ENCODE results near the gene TMEM190. TPM values are rescaled to one million over a fixed set of nuclear protein-coding genes. Genes with fewer than 3 reads are reported as not detected.

TMEM190 gene
- total and polyA plus RNA-seq, 10 of the 15 experiments (the other 5 are each of a cell fraction or from before 2014, with no cell fraction given): not detected

DNA sequence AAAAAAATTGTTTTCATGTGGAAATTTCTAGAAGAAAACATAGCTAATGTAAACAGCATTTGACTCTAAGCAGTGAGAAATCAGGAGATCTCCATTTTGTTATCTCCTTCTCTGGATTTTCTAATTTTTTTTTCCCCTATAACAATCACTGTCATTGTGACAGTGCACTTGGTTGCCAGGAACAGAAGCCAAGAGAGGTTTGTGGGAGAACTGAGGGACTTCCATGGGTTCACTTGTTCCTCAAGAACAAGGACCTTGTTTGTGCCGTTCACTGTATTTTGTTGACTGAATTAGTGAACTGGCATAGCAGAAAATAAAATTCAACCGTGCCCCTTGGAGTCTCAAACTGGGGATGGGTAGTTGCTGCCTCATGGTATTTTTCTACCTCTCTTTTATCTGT lies 49.4 kb downstream of the TMEM190 start (continued):
- TF ChIP-seq PRDM15 (CRISPR knock-in tag; IDR thresholded peaks at IDR 0.05) (no peak), ZBED1 (IDR thresholded peaks at IDR 0.05; ENCODE audit: borderline replicate concordance) (no peak)

Other genes starting within 250 kb of the TMEM190 start
Only the 7 nearest of the 30 such genes appear.
- gene KMT5C, start 37.0 kb upstream of the TMEM190 start, total RNA-seq (2014; rRNA removed): 6.8 and 7.7 TPM in 2 replicates
- gene KMT5C, start 37.0 kb upstream of the TMEM190 start, total RNA-seq (2014; rRNA removed; fragmentation: Illumina TruSeq; extraction: Trizol): 2.4 and 3.7 TPM in 2 replicates
- 13.2 and 15.8 TPM in 2 replicates for gene KMT5C, start 37.0 kb upstream of the TMEM190 start, total RNA-seq (2021)
- 5.7 and 9.3 TPM in 2 replicates for gene KMT5C, start 37.0 kb upstream of the TMEM190 start, polyA plus RNA-seq (2011; rRNA removed)
- 1.3 and 2.3 TPM in 2 replicates for gene KMT5C, start 37.0 kb upstream of the TMEM190 start, polyA plus RNA-seq (2014; fragmentation: Illumina TruSeq; extraction: Trizol)
- under 1 TPM in 1 of 2 experiments, not detected in 1; 0.20 TPM for gene KMT5C, start 37.0 kb upstream of the TMEM190 start, polyA plus RNA-seq (2014; fragmentation: Nextera tagmentation; extraction: Ambion mirVana)
- gene KMT5C, start 37.0 kb upstream of the TMEM190 start, polyA plus RNA-seq (2014; rRNA removed): 10.5 and 11.9 TPM in 2 replicates
- 1 to 10 TPM; 4.1 to 4.3 TPM for gene KMT5C, start 37.0 kb upstream of the TMEM190 start, polyA plus RNA-seq (2016; fragmentation: Nextera tagmentation; extraction: Ambion mirVana)
- not detected in 2 replicates for gene COX6B2, start 22.1 kb upstream of the TMEM190 start, total RNA-seq (2014; rRNA removed)
- gene COX6B2, start 22.1 kb upstream of the TMEM190 start, total RNA-seq (2014; rRNA removed; fragmentation: Illumina TruSeq; extraction: Trizol): not detected in 2 replicates
- gene COX6B2, start 22.1 kb upstream of the TMEM190 start, total RNA-seq (2021): not detected in 2 replicates
- 0.09 TPM in 1 of 2 replicates, not detected in the other for gene COX6B2, start 22.1 kb upstream of the TMEM190 start, polyA plus RNA-seq (2011; rRNA removed)
- not detected in 2 replicates for gene COX6B2, start 22.1 kb upstream of the TMEM190 start, polyA plus RNA-seq (2014; fragmentation: Illumina TruSeq; extraction: Trizol)
- gene COX6B2, start 22.1 kb upstream of the TMEM190 start, polyA plus RNA-seq (2014; fragmentation: Nextera tagmentation; extraction: Ambion mirVana): under 1 TPM; 0.05 to 0.07 TPM
- 0.06 and 0.14 TPM in 2 replicates for gene COX6B2, start 22.1 kb upstream of the TMEM190 start, polyA plus RNA-seq (2014; rRNA removed)
- gene COX6B2, start 22.1 kb upstream of the TMEM190 start, polyA plus RNA-seq (2016; fragmentation: Nextera tagmentation; extraction: Ambion mirVana): under 1 TPM in 1 of 2 experiments, not detected in 1; 0.08 TPM
- not detected in 2 replicates for gene GARIN5B, start 13.6 kb upstream of the TMEM190 start, total RNA-seq (2014; rRNA removed)
- not detected in 2 replicates for gene GARIN5B, start 13.6 kb upstream of the TMEM190 start, total RNA-seq (2014; rRNA removed; fragmentation: Illumina TruSeq; extraction: Trizol)
- gene GARIN5B, start 13.6 kb upstream of the TMEM190 start, total RNA-seq (2021): not detected in 2 replicates
- gene GARIN5B, start 13.6 kb upstream of the TMEM190 start, polyA plus RNA-seq (2011; rRNA removed): not detected in 2 replicates
- gene GARIN5B, start 13.6 kb upstream of the TMEM190 start, polyA plus RNA-seq (2014; fragmentation: Illumina TruSeq; extraction: Trizol): not detected in 2 replicates
- not detected for gene GARIN5B, start 13.6 kb upstream of the TMEM190 start, polyA plus RNA-seq (2014; fragmentation: Nextera tagmentation; extraction: Ambion mirVana)
- gene GARIN5B, start 13.6 kb upstream of the TMEM190 start, polyA plus RNA-seq (2014; rRNA removed): 0.18 TPM in 1 of 2 replicates, not detected in the other
- gene GARIN5B, start 13.6 kb upstream of the TMEM190 start, polyA plus RNA-seq (2016; fragmentation: Nextera tagmentation; extraction: Ambion mirVana): not detected
- gene IL11, start 6.4 kb upstream of the TMEM190 start, total RNA-seq (2014; rRNA removed): not detected in 2 replicates
- not detected in 2 replicates for gene IL11, start 6.4 kb upstream of the TMEM190 start, total RNA-seq (2014; rRNA removed; fragmentation: Illumina TruSeq; extraction: Trizol)
- gene IL11, start 6.4 kb upstream of the TMEM190 start, total RNA-seq (2021): 0.15 TPM in 1 of 2 replicates, not detected in the other
- gene IL11, start 6.4 kb upstream of the TMEM190 start, polyA plus RNA-seq (2011; rRNA removed): not detected in 2 replicates
- gene IL11, start 6.4 kb upstream of the TMEM190 start, polyA plus RNA-seq (2014; fragmentation: Illumina TruSeq; extraction: Trizol): not detected in 2 replicates
- gene IL11, start 6.4 kb upstream of the TMEM190 start, polyA plus RNA-seq (2014; fragmentation: Nextera tagmentation; extraction: Ambion mirVana): not detected
- gene IL11, start 6.4 kb upstream of the TMEM190 start, polyA plus RNA-seq (2014; rRNA removed): not detected in 2 replicates
- not detected for gene IL11, start 6.4 kb upstream of the TMEM190 start, polyA plus RNA-seq (2016; fragmentation: Nextera tagmentation; extraction: Ambion mirVana)
- gene TMEM238, start 7.5 kb downstream of the TMEM190 start, total RNA-seq (2014; rRNA removed): 3.1 and 10.0 TPM in 2 replicates
- 0.18 and 0.58 TPM in 2 replicates for gene TMEM238, start 7.5 kb downstream of the TMEM190 start, total RNA-seq (2014; rRNA removed; fragmentation: Illumina TruSeq; extraction: Trizol)
- 16.9 and 17.9 TPM in 2 replicates for gene TMEM238, start 7.5 kb downstream of the TMEM190 start, total RNA-seq (2021)
- 0.09 and 0.18 TPM in 2 replicates for gene TMEM238, start 7.5 kb downstream of the TMEM190 start, polyA plus RNA-seq (2011; rRNA removed)
- gene TMEM238, start 7.5 kb downstream of the TMEM190 start, polyA plus RNA-seq (2014; fragmentation: Illumina TruSeq; extraction: Trizol): 0.09 TPM in 1 of 2 replicates, not detected in the other
- under 1 TPM; 0.05 to 0.10 TPM for gene TMEM238, start 7.5 kb downstream of the TMEM190 start, polyA plus RNA-seq (2014; fragmentation: Nextera tagmentation; extraction: Ambion mirVana)
- 4.9 and 9.1 TPM in 2 replicates for gene TMEM238, start 7.5 kb downstream of the TMEM190 start, polyA plus RNA-seq (2014; rRNA removed)
- gene TMEM238, start 7.5 kb downstream of the TMEM190 start, polyA plus RNA-seq (2016; fragmentation: Nextera tagmentation; extraction: Ambion mirVana): under 1 TPM in 1 of 2 experiments, not detected in 1; 0.94 TPM
- 717 and 1,079 TPM in 2 replicates for gene RPL28, start 9.1 kb downstream of the TMEM190 start, total RNA-seq (2014; rRNA removed)
- 1,192 and 1,229 TPM in 2 replicates for gene RPL28, start 9.1 kb downstream of the TMEM190 start, total RNA-seq (2014; rRNA removed; fragmentation: Illumina TruSeq; extraction: Trizol)
- 3,542 and 3,611 TPM in 2 replicates for gene RPL28, start 9.1 kb downstream of the TMEM190 start, total RNA-seq (2021)
- gene RPL28, start 9.1 kb downstream of the TMEM190 start, polyA plus RNA-seq (2011; rRNA removed): 139 and 260 TPM in 2 replicates
- gene RPL28, start 9.1 kb downstream of the TMEM190 start, polyA plus RNA-seq (2014; fragmentation: Illumina TruSeq; extraction: Trizol): 225 and 1,758 TPM in 2 replicates
- gene RPL28, start 9.1 kb downstream of the TMEM190 start, polyA plus RNA-seq (2014; fragmentation: Nextera tagmentation; extraction: Ambion mirVana): 100 to 1,000 TPM; 290 to 479 TPM
- 1,272 and 1,578 TPM in 2 replicates for gene RPL28, start 9.1 kb downstream of the TMEM190 start, polyA plus RNA-seq (2014; rRNA removed)
- gene RPL28, start 9.1 kb downstream of the TMEM190 start, polyA plus RNA-seq (2016; fragmentation: Nextera tagmentation; extraction: Ambion mirVana): 100 to 1,000 TPM; 692 to 703 TPM
- gene UBE2S, start 31.0 kb downstream of the TMEM190 start, total RNA-seq (2014; rRNA removed): 517 and 640 TPM in 2 replicates
- gene UBE2S, start 31.0 kb downstream of the TMEM190 start, total RNA-seq (2014; rRNA removed; fragmentation: Illumina TruSeq; extraction: Trizol): 58.9 and 67.6 TPM in 2 replicates
- 258 and 260 TPM in 2 replicates for gene UBE2S, start 31.0 kb downstream of the TMEM190 start, total RNA-seq (2021)
- 46.6 and 82.3 TPM in 2 replicates for gene UBE2S, start 31.0 kb downstream of the TMEM190 start, polyA plus RNA-seq (2011; rRNA removed)
- gene UBE2S, start 31.0 kb downstream of the TMEM190 start, polyA plus RNA-seq (2014; fragmentation: Illumina TruSeq; extraction: Trizol): 20.6 and 105 TPM in 2 replicates
- 1 to 10 TPM; 2.3 to 5.1 TPM for gene UBE2S, start 31.0 kb downstream of the TMEM190 start, polyA plus RNA-seq (2014; fragmentation: Nextera tagmentation; extraction: Ambion mirVana)
- gene UBE2S, start 31.0 kb downstream of the TMEM190 start, polyA plus RNA-seq (2014; rRNA removed): 149 and 769 TPM in 2 replicates
- gene UBE2S, start 31.0 kb downstream of the TMEM190 start, polyA plus RNA-seq (2016; fragmentation: Nextera tagmentation; extraction: Ambion mirVana): 100 to 1,000 TPM; 323 to 417 TPM

Measured in GM12878 (cell line).